ENCODE data around the gene GABBR2.

DNA sequence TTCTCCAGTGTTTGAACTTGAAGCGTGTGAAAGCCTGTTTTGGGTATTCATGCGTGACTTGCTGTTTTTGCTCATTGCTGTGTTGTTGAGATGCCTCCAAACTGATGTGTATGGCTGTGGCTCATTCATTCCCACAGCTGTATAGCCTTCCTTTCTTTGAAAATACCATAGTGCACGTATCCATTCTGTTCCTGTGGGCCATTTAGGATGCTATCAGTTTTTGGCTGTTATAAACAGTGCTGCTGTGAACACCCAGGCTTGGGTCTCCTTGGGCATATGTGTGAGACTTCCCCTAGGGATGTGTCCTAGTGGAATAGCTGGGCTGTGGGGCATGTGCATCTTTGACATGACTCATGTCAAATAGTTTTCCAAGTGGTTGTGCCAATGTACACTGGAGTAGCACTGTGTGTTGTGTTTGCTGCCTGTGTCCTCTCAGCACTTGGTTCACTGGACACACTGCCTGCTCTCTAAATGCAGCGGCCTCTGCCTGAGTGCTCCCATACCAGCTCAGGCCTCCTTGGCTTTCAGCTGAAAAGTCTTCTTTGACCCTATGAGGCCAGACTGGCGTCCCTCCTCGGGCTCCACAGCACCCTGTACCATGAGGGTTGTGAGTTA is 350.7 kb downstream of the GABBR2 start:
- no peak for TF ChIP-seq CTCF (IDR thresholded peaks at IDR 0.05)
- TF ChIP-seq POLR2A (IDR thresholded peaks at IDR 0.05), result no peak
